Activated CD8-positive, alpha-beta T cell treated with anti-CD3 and anti-CD28 coated beads, Interleukin-2, amount 10 ng/mL, durations not matched to agents 7 days and 5 days (primary cell): ENCODE data around the gene NOL4L. TPM values are rescaled to one million over a fixed set of nuclear protein-coding genes. Genes with fewer than 3 reads are reported as not detected.

Source experiments
- ATAC-seq: fragments of 150-1000 bp; cut with Tn5 transposase; one replicate; pipeline ENCODE4 v1.10.0; 2021; ENCODE audit warnings: moderate library complexity
- CTCF ChIA-PET: fragments of 350-600 bp; sonication (Branson Sonifier 250); formaldehyde crosslinking; loops from one replicate; lab custom pipeline; 2021; ENCODE audit warnings: antibody characterized with exemption; lab: Charles Lee
- POLR2A ChIA-PET: fragments of 350-600 bp; sonication (Branson Sonifier 250); formaldehyde crosslinking; loops from one replicate; lab custom pipeline; 2021; ENCODE audit warnings: antibody characterized with exemption; lab: Charles Lee
- DNase-seq: peaks from one replicate; pipeline ENCODE4 v3.0.0-alpha.2; 2020
- H3K27ac Mint-ChIP-seq: one replicate; pipeline ENCODE4 v1.8.0; 2021; ENCODE audit warnings: mild to moderate bottlenecking, mixed read lengths
- H3K27me3 Mint-ChIP-seq: one replicate; pipeline ENCODE4 v1.8.0; 2021; ENCODE audit warnings: low read depth, mixed read lengths
- H3K36me3 Mint-ChIP-seq: one replicate; pipeline ENCODE4 v1.8.0; 2021; ENCODE audit warnings: low read depth, mixed read lengths
- H3K4me1 Mint-ChIP-seq: one replicate; pipeline ENCODE4 v1.8.0; 2021; ENCODE audit warnings: low read depth, mixed read lengths
- H3K4me3 Mint-ChIP-seq: one replicate; pipeline ENCODE4 v1.8.0; 2021; ENCODE audit warnings: mild to moderate bottlenecking, mixed read lengths
- H3K9me3 Mint-ChIP-seq: one replicate; pipeline ENCODE4 v1.8.0; 2022; ENCODE audit warnings: mixed read lengths; ENCODE audit not compliant: insufficient read depth
- total RNA-seq, 2 experiments: library from RNA; stranded (reverse); gene quantifications; one replicate each; pipeline ENCODE4 v1.2.3, GENCODE V29; 2021

NOL4L gene
- total RNA-seq, 2 experiments from 2014 or later, result 22.2 to 24.5 TPM

DNA sequence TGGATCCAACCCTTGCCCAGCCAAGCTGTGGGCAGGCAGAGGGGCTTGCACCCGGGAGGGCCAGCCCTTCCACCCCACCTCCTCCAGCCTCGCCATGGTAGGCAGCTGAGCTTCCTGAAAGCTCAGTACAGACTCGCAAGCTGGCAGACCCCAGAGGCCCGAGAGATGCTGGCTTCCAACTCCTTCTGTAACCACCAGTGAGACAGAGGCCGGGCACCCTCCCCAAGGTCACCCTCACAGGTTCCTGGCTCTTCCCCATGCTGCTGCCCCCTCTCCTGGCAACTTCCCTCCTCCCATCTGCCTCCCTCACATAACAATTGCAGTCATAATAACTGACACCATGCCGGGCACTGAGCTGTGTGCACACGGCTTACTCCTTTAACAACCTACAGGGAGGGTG is 26.2 kb upstream of the NOL4L start:
- no peaks in the 10 kb centered on the region for H3K9me3 Mint-ChIP-seq
- H3K27me3 Mint-ChIP-seq, result peaks cover 10% of the 10 kb centered on the region
- CTCF ChIA-PET, result interaction anchor here (1.2 kb wide), 1 partner anchor 42 kb away, joined by 3 read pairs; no protein-coding TSS in a partner anchor
- no peak overlapping the region for H3K4me3 Mint-ChIP-seq
- POLR2A ChIA-PET, result no interaction called here
- no peak for DNase-seq
- H3K27ac Mint-ChIP-seq, result no peak overlapping the region
- ATAC-seq, result no peak
- H3K36me3 Mint-ChIP-seq, result no peaks in the 10 kb centered on the region
- peaks cover 10% of the 10 kb centered on the region for H3K4me1 Mint-ChIP-seq

DNA sequence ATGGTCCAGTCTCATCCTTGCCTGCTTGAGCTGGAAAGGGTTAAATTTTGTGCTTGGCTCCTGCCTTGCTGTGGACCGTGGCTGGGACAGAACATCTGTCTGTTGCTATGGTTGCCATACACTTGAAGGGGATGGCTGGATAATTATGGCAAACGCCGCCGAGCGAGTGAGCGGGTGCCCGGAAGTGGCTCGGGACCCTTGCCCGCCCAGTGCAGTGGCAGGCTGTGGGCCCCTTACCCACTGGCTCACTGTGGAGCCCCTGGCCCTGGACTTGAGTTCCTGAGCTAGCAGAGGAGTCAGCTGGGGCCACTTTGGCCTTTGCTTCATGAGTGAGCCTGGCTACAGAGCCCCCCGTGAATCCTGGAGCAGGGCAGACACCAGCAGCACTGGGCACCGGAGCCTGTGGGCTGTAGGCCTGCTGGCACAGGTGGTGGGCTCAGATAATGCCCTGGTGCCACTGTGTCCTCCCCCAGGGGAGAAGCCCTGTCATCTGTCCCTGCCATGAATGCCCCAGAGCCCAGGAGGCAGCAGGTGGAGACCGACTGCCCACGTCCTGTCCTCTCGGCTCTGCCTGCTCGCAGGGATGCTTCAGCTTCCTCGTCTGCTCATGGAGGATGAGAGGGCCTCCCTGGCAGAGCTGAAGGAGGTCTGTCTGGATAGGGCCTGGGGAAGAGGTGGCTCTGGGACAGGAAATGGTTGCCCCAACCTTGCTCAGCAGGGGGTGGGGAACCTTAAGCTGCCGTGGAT is 25.5 kb upstream of the NOL4L start:
- Mint-ChIP-seq H3K9me3 (no peaks in the 10 kb centered on the region), H3K4me1 (peaks cover 10% of the 10 kb centered on the region), H3K36me3 (no peaks in the 10 kb centered on the region), H3K27me3 (peaks cover 10% of the 10 kb centered on the region), H3K4me3 (no peak overlapping the region), H3K27ac (no peak overlapping the region)
- ChIA-PET CTCF (no interaction called here), POLR2A (no interaction called here)
- no peak for ATAC-seq
- no peak for DNase-seq

DNA sequence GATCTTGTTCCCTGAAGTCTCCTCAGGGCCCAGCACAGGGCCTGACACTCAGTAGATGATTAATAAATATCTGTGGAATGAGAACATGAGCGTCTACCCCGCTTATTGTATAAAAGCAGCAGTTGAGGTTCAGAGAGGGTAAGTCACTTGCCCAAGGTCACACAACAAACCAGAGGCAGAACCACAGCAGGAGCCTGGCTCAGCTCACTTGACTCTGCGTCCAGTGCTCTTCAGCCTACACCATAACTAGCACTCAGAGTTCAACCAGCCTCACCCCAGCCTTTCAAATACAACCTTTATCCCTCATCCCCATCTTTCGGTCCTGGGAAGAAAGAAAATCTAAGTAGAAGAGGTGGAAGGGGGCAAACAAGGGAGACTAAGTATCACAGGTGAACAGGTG is 24.9 kb upstream of the NOL4L start:
- H3K27me3 Mint-ChIP-seq, result peaks cover 10% of the 10 kb centered on the region
- H3K27ac Mint-ChIP-seq, result no peak overlapping the region
- H3K4me1 Mint-ChIP-seq, result peaks cover 10% of the 10 kb centered on the region
- no peak overlapping the region for H3K4me3 Mint-ChIP-seq
- ATAC-seq, result no peak
- H3K36me3 Mint-ChIP-seq, result no peaks in the 10 kb centered on the region
- no peak for DNase-seq
- POLR2A ChIA-PET, result no interaction called here
- no peaks in the 10 kb centered on the region for H3K9me3 Mint-ChIP-seq
- CTCF ChIA-PET, result no interaction called here

DNA sequence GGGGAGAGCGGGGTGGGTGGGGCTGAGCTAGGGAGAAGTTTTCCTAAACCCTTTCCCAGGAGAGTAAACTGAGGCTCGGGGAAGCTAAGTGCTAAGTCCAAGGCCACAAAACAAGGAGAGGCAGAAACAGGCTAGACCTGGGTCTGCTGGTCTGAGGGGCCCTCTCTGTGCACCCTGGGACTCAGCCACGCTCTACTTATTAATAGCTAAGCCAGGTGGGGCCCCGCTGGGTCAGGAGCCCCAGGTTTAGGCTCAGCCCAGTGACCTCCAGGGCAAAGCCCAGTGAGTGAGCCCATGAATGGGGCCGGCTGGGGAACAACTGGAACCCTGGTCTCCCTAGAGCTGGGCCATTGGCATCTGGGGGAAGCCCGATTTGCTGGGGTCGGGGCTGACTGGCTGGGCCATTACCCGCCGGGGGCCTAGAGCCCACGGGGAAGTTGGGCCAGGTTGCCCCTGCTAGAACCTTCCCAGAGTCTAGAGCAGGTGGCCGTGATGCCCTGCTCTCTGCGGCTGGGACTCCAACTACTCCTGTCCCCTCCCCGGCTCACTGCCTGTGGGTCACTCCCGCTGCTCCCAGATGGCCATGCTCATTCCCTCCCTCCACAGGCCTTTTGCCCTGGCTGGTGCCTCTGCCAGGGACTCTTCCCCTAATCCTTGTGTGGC is 24.1 kb upstream of the NOL4L start:
- H3K9me3 Mint-ChIP-seq, result no peaks in the 10 kb centered on the region
- DNase-seq, result no peak
- ChIA-PET POLR2A (no interaction called here), CTCF (no interaction called here)
- peaks cover 10% of the 10 kb centered on the region for H3K27me3 Mint-ChIP-seq
- peaks cover 10% of the 10 kb centered on the region for H3K4me1 Mint-ChIP-seq
- no peak for ATAC-seq
- no peaks in the 10 kb centered on the region for H3K36me3 Mint-ChIP-seq
- H3K4me3 Mint-ChIP-seq, result no peak overlapping the region
- H3K27ac Mint-ChIP-seq, result no peak overlapping the region

DNA sequence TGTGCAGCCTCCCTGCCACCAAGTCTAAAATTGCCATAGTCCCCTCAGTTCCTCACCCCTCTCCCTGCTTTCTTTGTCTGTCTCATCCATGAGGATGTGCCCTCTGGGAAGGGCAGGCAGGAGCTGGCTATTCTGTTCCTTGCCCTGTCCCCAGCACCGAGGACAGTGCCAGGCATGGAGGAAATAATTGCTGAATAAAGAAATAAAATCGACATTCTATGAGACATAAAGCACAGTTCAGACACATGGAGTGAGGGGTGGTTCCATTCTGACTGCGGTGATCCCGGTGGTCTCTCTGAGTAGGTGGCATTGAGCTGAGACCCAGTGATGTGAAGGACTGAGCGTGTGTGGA is 23.5 kb upstream of the NOL4L start:
- ChIA-PET CTCF (no interaction called here), POLR2A (no interaction called here)
- DNase-seq (no peak), ATAC-seq (no peak)
- H3K9me3 Mint-ChIP-seq, result no peaks in the 10 kb centered on the region
- H3K4me1 Mint-ChIP-seq, result peaks cover 10% of the 10 kb centered on the region
- H3K4me3 Mint-ChIP-seq, result no peak overlapping the region
- no peaks in the 10 kb centered on the region for H3K36me3 Mint-ChIP-seq
- no peak overlapping the region for H3K27ac Mint-ChIP-seq
- H3K27me3 Mint-ChIP-seq, result peaks cover 7% of the 10 kb centered on the region

DNA sequence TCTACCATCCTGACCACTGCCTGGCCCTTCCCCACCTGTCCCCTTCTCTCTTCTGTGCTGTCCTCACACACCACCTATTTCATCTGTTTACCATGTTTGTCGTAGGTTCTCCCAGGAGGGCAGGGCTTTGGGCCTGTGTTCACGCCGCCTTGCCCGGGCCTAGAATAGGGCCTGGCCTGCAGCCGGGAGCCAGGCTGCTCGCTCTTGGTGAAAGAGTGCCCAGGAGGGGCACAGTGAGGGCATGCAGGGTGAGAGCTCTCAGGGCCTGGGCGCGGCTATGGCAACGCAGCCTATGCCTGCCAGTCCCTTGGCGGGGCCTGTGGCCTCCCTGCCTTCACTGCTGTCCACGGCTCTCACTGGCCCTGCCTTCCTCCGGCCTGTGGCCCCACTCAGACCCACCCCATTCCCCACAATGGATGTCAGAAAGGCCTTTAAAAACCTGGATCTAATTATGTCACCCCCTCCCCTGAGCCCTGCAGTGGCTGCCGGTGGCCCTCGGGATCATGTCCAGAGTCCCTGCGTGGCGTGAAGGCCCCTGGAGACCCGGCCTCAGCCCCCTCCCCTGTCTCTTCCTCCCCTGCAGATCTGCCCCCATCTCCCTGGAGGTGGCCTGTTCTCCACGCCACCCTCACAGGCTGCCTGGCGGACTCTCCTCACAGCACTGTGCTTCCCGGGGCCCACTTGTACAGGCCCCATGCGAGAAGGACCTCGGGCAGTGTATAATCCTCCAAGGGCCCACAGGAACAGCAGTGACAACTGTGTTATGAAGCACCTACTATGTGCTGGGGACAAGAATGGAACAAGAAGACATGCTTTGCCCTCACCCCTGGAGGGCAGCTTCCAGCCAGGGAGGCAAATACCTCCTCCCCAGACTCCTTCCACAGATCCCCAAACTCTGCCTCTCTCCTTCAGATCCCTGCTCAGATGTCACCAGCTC is 22.9 kb upstream of the NOL4L start:
- POLR2A ChIA-PET, result interaction anchor here (0.6 kb wide), 1 partner anchor 70 kb away, joined by 3 read pairs; no protein-coding TSS in a partner anchor
- Mint-ChIP-seq H3K4me1 (peaks cover 10% of the 10 kb centered on the region), H3K9me3 (no peaks in the 10 kb centered on the region), H3K4me3 (no peak overlapping the region), H3K36me3 (no peaks in the 10 kb centered on the region), H3K27me3 (peaks cover 4% of the 10 kb centered on the region), H3K27ac (no peak overlapping the region)
- no peak for ATAC-seq
- CTCF ChIA-PET, result no interaction called here
- no peak for DNase-seq

DNA sequence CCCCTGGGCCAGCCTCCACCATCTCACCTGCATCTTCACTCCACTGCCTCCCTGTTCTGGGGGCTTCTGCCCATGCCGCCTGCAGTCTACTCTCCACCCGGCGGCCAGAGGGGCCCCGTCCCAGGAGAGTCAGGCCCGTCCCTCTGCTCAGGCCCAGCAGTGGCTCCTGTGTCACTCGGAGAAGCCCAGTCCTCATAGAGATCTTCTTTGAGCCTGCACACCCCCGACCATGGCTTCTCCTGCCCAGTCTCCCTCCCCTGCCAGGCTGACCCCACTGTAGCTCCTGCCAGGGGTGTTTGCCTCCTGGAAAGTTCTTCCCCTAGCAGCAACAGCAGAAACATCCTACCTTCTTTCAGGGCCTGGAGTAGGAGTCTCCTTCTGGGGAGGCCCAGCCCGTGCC is 22.2 kb upstream of the NOL4L start:
- peaks cover 10% of the 10 kb centered on the region for H3K4me1 Mint-ChIP-seq
- CTCF ChIA-PET, result no interaction called here
- no peaks in the 10 kb centered on the region for H3K36me3 Mint-ChIP-seq

DNA sequence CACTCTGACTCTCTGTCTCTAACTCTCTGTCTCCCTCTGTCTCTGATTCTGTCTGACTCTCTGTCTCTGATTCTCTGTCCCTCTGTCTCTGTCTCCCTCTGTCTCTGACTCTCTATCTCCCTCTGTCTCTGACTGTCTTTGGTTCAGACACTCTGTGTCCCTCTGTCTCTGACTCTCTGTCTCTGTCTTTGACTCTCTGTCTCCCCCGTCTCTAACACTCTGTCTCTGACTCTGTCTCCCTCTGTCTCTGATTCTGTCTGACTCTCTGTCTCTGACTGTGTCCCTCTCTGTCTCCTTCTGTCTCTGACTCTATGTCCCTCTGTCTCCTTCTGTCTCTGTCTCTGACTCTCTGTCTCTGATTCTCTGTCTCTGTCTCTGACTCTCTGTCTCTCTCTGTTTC is 21.7 kb upstream of the NOL4L start:
- CTCF ChIA-PET, result no interaction called here

More for the DNA sequence above, 22.2 kb upstream of the NOL4L start:
- Mint-ChIP-seq H3K4me3 (no peak overlapping the region), H3K27me3 (peaks cover 4% of the 10 kb centered on the region), H3K9me3 (no peaks in the 10 kb centered on the region), H3K27ac (no peak overlapping the region)
- DNase-seq, result no peak
- no peak for ATAC-seq
- POLR2A ChIA-PET, result interaction anchor here (0.6 kb wide), 1 partner anchor 69 kb away, joined by 3 read pairs; no protein-coding TSS in a partner anchor

DNA sequence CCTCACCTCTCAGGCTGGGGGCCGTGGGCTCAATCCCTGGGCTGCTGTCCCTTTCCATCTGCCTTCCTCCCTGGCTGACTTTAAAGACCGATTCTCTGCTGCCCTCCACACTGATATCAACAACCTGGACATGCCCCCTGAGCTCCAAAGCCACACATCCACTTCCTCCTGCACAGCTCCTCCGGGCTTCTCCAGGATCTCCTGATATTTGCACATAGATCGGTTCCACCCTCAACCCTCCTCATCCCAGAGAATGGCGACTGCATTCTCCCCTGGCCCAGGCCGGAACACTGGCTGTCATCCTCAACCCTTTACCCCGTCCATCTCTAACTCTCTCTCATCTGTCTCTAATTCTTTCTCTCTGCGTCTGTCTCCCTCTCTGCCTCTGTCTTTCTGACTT is 21.0 kb upstream of the NOL4L start:
- H3K27ac Mint-ChIP-seq, result no peak overlapping the region
- no peaks in the 10 kb centered on the region for H3K36me3 Mint-ChIP-seq
- no peak overlapping the region for H3K4me3 Mint-ChIP-seq
- ATAC-seq (no peak), DNase-seq (no peak)
- peaks cover 3% of the 10 kb centered on the region for H3K4me1 Mint-ChIP-seq
- ChIA-PET POLR2A (interaction anchor here (0.6 kb wide), 2 partner anchors 27 to 1380 kb away, joined by 3 read pairs; no protein-coding TSS in a partner anchor), CTCF (no interaction called here)
- no peaks in the 10 kb centered on the region for H3K9me3 Mint-ChIP-seq
- H3K27me3 Mint-ChIP-seq, result peaks cover 4% of the 10 kb centered on the region

More for the DNA sequence above, 21.7 kb upstream of the NOL4L start:
- H3K27me3 Mint-ChIP-seq, result peaks cover 4% of the 10 kb centered on the region
- H3K9me3 Mint-ChIP-seq, result no peaks in the 10 kb centered on the region
- POLR2A ChIA-PET, result no interaction called here
- ATAC-seq (no peak), DNase-seq (no peak)
- no peaks in the 10 kb centered on the region for H3K36me3 Mint-ChIP-seq
- no peak overlapping the region for H3K4me3 Mint-ChIP-seq
- H3K27ac Mint-ChIP-seq, result no peak overlapping the region
- H3K4me1 Mint-ChIP-seq, result peaks cover 10% of the 10 kb centered on the region

DNA sequence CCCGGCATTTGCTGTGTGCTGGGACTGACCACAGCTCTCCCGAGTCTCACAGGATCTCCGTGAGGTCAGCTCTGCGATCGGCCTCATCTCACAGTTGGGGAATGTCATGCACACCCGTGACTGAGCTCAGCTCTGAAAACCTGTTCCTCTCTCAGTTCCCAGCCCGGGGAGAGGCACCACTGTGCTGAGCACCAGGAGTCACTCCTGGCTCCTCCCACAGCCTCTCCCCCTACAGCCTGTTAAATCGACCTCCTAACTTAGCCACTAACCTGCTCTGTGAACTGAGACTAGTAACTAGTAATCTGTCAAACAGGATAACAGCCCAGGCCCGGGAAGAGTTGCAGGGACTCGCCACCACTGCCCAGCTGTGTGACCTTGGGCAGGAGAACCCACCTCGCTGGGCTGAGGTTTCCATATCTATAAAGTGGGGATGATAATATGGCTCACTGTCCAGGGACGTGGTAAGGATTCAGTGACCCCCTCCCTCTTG is 20.1 kb upstream of the NOL4L start:
- no peak for DNase-seq
- no peak for ATAC-seq
- H3K27ac Mint-ChIP-seq, result no peak overlapping the region
- no peak overlapping the region for H3K4me3 Mint-ChIP-seq
- H3K9me3 Mint-ChIP-seq, result no peaks in the 10 kb centered on the region
- H3K4me1 Mint-ChIP-seq, result no peaks in the 10 kb centered on the region
- H3K27me3 Mint-ChIP-seq, result peaks cover 4% of the 10 kb centered on the region
- ChIA-PET CTCF (interaction anchor here (1.1 kb wide), 1 partner anchor 83 kb away, joined by 3 read pairs; no protein-coding TSS in a partner anchor), POLR2A (no interaction called here)
- no peaks in the 10 kb centered on the region for H3K36me3 Mint-ChIP-seq

DNA sequence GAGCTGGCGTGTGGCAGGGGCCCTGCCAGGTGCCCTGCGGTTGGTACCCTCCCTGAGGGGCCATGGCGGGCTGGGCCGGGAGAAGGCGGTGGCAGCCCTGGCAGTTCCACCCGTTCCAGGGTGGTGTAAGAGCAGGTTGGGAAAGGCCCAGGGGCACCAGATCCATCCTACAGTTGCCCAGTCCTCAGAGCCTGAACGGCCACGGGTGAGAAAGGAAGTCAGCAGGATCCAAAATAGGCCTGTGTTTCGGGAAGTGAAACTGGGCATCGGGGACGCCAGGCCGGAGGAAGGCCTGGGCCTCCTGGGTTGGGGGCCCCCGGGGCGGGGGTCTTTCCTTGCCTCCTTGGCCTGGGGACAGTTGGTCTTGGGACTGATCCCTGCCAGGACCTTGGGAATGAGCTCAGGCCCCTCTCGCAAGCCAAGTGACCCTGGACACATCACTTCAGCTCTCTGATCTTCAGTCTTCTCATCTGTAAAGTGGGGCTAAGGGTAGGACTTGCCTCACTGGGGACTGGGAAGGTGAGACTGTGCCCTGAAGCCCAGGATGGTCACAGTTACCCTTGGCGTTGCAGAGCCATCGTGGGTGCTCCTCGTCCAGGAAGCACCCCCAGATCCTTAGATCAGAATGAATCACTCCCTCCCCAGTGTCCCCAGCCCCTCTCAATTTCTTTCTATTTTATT is 18.1 kb upstream of the NOL4L start:
- Mint-ChIP-seq H3K4me1 (peaks cover 2% of the 10 kb centered on the region), H3K27me3 (peaks cover 6% of the 10 kb centered on the region), H3K4me3 (no peak overlapping the region), H3K9me3 (no peaks in the 10 kb centered on the region), H3K36me3 (no peaks in the 10 kb centered on the region), H3K27ac (no peak overlapping the region)
- POLR2A ChIA-PET, result interaction anchor here (0.6 kb wide), 1 partner anchor 1077 kb away, joined by 3 read pairs; no protein-coding TSS in a partner anchor
- ATAC-seq, result no peak
- no peak for DNase-seq
- CTCF ChIA-PET, result interaction anchor here (0.7 kb wide), 1 partner anchor 42 kb away, joined by 3 read pairs; no protein-coding TSS in a partner anchor
